ENCODE data around the gene XAGE1B. TPM values are rescaled to one million over a fixed set of nuclear protein-coding genes. Genes with fewer than 3 reads are reported as not detected.

The XAGE1B gene
- not detected in 2 replicates for total RNA-seq

GRCh38 chrX:52516987-52517325 lies at the start of gene XAGE1B:
Gene XAGE1B (minus strand): TSS chrX:52517063. CDS start chrX:52515527, 1,536 bp downstream.

DNA sequence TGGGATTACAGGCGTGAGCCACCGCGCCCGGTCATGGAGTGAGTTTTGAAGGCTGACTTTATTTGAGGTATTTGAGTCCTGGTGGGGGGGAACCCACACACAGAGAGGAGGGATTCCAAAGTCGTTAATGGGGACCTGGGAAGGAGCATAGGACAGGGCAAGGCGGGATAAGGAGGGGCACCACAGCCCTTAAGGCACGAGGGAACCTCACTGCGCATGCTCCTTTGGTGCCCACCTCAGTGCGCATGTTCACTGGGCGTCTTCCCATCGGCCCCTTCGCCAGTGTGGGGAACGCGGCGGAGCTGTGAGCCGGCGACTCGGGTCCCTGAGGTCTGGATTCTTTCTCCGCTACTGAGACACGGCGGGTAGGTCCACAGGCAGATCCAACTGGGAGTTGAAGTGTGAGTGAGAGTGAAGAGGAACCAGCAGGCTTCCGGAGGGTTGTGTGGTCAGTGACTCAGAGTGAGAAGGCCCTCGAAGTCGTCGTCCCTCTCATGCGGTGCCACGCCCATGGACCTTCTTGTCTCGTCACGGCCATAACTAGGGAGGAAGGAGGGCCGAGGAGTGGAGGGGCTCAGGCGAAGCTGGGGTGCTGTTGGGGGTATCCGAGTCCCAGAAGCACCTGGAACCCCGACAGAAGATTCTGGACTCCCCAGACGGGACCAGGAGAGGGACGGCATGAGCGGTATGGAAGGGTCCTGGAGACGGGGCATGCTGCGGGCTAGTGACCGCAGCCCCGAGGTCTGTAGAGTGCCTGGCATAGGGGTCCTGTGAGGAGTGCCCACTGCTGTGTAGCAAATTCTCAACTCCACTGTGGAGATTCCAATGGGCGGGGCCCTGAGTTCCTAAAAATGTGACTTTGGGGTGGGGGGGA lies 21.1 kb downstream of the XAGE1B start, which contains the start of gene XAGE1A:
Gene XAGE1A (plus strand): TSS at position 264 of the 874 bp plus-strand sequence. CDS start 1,554 bp downstream, outside the sequence.

Small RNAs within 50 kb of the gene (small RNA-seq; reads per million reads assigned to genes)
- gene BX510359.8 (ENCODE audit: low replicate concordance) (not detected), gene RBM22P7 (ENCODE audit: low replicate concordance) (not detected)

Other genes with a start within 250 kb of the XAGE1B start
- gene XAGE2, start 148.0 kb downstream of the XAGE1B start, total RNA-seq: not detected in 2 replicates
- gene XAGE1A, start 21.3 kb downstream of the XAGE1B start, total RNA-seq: not detected in 2 replicates
- not detected in 2 replicates for gene SSX7, start 137.8 kb upstream of the XAGE1B start, total RNA-seq
- gene SSX2, start 190.1 kb upstream of the XAGE1B start, total RNA-seq: not detected in 2 replicates
- gene SSX2B, start 234.2 kb upstream of the XAGE1B start, total RNA-seq: not detected in 2 replicates